Activated naive CD8-positive, alpha-beta T cell (primary cell): Measurements from ENCODE around the gene DNPH1.

Source experiments
- H3K27ac Mint-ChIP-seq: one replicate; pipeline ENCODE4 v1.8.0; 2021; ENCODE audit warnings: mixed read lengths
- H3K27me3 Mint-ChIP-seq: one replicate; pipeline ENCODE4 v1.8.0; 2021; ENCODE audit warnings: mixed read lengths
- H3K36me3 Mint-ChIP-seq: one replicate; pipeline ENCODE4 v1.8.0; 2021; ENCODE audit warnings: mixed read lengths
- H3K4me1 Mint-ChIP-seq: one replicate; pipeline ENCODE4 v1.8.0; 2021; ENCODE audit warnings: low read depth, mixed read lengths
- H3K4me3 Mint-ChIP-seq: one replicate; pipeline ENCODE4 v1.8.0; 2021; ENCODE audit warnings: mild to moderate bottlenecking, mixed read lengths
- H3K9me3 Mint-ChIP-seq: one replicate; pipeline ENCODE4 v1.8.0; 2021; ENCODE audit warnings: low read depth, mixed read lengths

DNPH1 gene

GRCh38 chr6:43176423-43176786 is 52.9 kb downstream of the DNPH1 start:
- Mint-ChIP-seq H3K27me3 (no peaks in the 10 kb centered on the region), H3K27ac (no peak overlapping the region), H3K4me3 (no peak overlapping the region), H3K36me3 (no peaks in the 10 kb centered on the region), H3K9me3 (no peaks in the 10 kb centered on the region), H3K4me1 (peaks cover 33% of the 10 kb centered on the region)

GRCh38 chr6:43175676-43176422 is 53.4 kb downstream of the DNPH1 start:
- no peaks in the 10 kb centered on the region for H3K9me3 Mint-ChIP-seq
- H3K36me3 Mint-ChIP-seq: no peaks in the 10 kb centered on the region
- H3K27ac Mint-ChIP-seq: no peak overlapping the region
- peaks cover 30% of the 10 kb centered on the region for H3K4me1 Mint-ChIP-seq
- no peak overlapping the region for H3K4me3 Mint-ChIP-seq
- H3K27me3 Mint-ChIP-seq: no peaks in the 10 kb centered on the region
